ENCODE measurements around the gene RGL2.

DNA sequence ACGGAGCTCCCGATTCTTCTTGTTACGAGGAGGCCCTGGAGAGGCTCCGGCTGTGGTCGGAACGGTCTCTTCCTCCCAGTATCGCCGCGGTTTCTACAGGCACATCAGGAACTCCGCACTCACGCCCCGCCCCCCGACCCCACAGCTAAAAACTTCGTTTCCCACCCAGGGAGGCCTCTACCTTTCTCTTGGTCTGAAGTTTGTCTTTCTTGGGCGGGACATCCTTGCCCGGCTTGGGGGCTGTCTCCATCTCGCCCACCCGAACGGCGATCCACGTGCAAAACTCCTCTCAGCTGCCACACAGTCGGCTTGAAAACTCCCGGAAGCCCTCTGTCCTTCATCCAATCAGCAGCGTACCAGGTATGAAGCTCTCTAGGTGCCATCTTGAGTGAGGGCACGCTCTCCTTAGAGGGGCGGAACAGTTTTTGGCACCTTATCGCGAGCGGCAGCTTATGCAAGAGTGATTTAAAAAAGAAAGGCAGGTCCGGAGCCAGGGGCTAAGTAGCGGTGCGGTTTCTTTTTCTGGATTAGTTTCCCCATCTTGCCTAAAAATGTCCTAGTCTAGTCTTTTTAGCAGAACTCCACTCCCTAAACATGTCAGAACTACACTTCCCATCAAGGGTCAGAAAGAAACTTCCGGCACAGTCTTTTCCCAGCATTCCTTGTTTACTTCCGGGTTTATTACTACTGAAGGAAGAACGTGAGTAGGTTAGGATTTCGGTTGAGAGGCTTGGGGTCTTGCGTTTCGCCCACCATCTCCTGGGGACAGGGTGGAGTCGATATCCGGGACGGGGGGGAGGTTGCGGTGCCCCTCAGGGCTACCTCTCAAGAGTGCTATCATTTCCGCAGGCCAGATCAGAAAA lies 9.6 kb downstream of the RGL2 start, which contains the start of the genes PFDN6 and WDR46:
- TF ChIP-seq, protein P1, sequence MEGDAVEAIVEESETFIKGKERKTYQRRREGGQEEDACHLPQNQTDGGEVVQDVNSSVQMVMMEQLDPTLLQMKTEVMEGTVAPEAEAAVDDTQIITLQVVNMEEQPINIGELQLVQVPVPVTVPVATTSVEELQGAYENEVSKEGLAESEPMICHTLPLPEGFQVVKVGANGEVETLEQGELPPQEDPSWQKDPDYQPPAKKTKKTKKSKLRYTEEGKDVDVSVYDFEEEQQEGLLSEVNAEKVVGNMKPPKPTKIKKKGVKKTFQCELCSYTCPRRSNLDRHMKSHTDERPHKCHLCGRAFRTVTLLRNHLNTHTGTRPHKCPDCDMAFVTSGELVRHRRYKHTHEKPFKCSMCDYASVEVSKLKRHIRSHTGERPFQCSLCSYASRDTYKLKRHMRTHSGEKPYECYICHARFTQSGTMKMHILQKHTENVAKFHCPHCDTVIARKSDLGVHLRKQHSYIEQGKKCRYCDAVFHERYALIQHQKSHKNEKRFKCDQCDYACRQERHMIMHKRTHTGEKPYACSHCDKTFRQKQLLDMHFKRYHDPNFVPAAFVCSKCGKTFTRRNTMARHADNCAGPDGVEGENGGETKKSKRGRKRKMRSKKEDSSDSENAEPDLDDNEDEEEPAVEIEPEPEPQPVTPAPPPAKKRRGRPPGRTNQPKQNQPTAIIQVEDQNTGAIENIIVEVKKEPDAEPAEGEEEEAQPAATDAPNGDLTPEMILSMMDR (IDR thresholded peaks at IDR 0.05; ENCODE audit: borderline replicate concordance, extremely low read depth, low read length, poor library complexity, severe bottlenecking), result no peak
- no peak for TF ChIP-seq EZH2 (IDR thresholded peaks at IDR 0.05; ENCODE audit: borderline replicate concordance, low read depth, low read length, severe bottlenecking)

Data from DND-41 (cell line).